Left cardiac atrium (tissue), 4 donors: ENCODE measurements around the gene FSTL4. TPM values are rescaled to one million over a fixed set of nuclear protein-coding genes. Genes with fewer than 3 reads are reported as not detected.

Experiments used
- ATAC-seq, 2 donors: fragments of 200-7000 bp; cut with Tn5 transposase; one replicate each; pipeline ENCODE4 v1.9.1; 2020; ENCODE audit warnings: mild to moderate bottlenecking in 2 of 2, moderate library complexity in 2 of 2
- DNase-seq: peaks from one replicate; pipeline ENCODE4 v3.0.0-alpha.2; 2020
- intact Hi-C, 2 donors: fragments of 100-400 bp; cut with DNase I; formaldehyde crosslinking; loops; one replicate each; pipeline versions ENCODE4 v1.14.1 to v1.15.1; 2022 to 2023
- total RNA-seq, 2 donors: library from RNA; stranded (reverse); fragmentation: NEBNext Ultra II Directional; extraction: Animal tissue kit (Norgen Biotek cat#: 25700); gene quantifications; one replicate each; pipeline ENCODE4 v1.2.1, GENCODE V29; 2021
- donor health status: DM: no; HTN: yes; CAD: no.
- donor health status: DM: no; HTN: yes; CAD: no; lungs with severe emphysema.
- donor health status: DM: yes; HTN: yes; CAD: no.
- donor health status: Dilated cardiomyopathy.

The FSTL4 gene
- total RNA-seq, 2 donors from 2014 or later: 0.21 TPM; not detected in 1

DNA sequence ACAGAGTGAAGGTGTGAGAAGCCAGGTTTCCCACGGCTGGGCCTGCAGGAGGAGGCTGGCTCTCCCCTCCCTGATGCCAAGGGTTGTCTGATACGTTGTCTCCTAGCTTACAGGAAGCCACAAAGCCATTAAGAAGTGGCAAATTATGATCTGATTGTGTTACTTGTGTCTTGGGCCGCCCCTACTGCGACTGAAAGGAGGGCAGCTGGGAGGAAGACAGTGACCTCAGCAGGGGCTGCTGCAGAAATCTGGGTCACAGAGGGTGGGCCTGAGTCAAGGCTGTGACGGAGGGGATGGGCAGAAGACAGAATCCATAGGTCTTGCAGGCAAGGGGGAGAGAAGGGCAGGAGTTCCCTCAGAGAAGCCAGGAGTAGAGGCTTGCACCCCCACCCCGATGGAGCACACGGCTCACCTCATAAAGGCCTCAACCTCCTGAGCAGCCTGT is 145.0 kb downstream of the FSTL4 start:
- ATAC-seq (no peak), DNase-seq (no peak)
- intact Hi-C loops: no loop called here

DNA sequence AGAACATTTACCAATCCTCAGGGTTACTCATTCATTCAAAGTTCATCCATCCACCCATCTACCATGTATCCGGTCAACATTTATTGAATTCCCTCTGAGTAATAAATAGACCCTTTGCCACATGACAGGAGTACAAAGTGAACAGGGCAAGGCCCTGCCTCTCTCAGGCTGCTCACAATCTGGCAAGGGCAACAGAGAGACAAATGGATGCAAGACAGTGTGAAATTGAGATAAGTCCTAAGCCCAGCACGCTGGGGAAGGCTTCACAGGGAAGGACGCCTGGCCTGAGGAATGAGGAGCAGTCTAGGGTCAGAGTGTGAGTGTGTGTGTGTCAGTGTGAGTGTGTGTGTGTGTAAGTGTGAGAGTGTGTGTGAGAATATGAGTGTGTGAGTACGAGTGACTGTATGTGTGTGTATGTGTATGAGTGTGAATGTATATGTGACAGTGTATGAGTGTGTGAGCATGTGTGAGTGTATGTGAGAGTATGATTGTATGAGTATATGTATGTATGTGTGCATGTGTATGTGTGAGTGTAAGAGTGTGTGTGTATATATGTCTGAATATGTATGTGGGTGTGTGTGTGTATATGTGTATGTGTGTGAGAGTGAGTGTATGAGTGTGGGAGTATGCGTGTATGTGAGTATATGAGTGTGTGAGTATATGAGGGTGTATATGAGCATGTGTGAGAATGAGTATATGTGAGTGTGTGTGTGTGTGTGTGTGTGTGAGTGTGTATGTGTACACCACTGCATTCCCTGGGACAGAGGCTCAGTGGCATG is 145.6 kb downstream of the FSTL4 start:
- DNase-seq: no peak
- ATAC-seq: peak; percentile 26 to 31
- intact Hi-C loops: no loop called here

DNA sequence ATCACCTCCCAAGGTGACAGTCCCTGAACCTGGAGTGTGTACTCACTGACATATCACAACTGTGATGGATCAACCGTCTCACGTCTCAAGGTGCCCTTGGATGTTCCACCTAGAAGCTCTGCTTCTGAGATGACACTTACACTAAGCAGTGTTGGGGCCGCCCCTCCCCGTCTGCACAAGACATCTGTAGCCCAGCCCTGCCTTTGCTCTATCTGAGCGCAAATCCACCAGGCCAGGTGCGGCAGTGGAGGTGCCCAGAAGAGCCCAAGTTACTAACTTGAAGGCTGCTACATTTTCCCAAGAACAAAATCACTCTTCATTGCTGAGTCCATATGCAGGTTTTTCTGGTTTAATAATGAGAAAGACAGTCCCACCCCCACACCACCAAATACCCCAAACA is 148.3 kb downstream of the FSTL4 start:
- DNase-seq (no peak), ATAC-seq (no peak)
- intact Hi-C loops: no loop called here

DNA sequence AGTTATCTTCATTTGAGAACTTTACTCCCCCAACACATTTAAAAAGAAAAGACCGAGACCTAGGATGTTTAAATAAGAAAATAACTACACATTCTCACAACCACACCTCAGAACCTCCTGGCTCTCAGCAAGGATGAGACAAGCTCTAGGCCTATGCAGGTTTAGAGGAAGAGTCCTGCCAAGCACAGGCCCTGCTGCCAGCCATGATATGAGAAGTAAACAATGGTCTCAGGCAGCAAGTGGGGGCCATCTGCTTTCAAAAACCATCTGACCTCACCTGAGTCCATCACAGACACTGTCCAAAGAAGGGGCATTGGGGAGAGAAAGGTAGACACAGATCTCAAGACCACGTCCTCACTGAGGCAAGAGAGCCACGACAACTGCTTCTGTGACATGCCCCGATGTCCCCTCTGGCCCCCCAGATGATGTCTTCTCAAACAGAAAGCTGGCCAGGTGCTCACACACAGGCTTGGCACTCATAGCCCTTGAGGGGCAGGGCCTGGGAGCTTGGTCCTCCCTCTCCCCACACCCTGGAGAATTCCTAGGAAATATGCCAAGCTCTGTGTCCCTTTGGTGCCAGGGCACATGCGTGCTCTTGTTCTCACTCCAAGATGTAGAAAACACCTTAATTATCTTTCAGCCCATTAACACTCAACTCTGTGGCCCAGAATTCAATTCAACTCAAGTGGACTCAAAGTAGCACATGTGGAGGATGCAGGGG is 150.4 kb downstream of the FSTL4 start:
- intact Hi-C loops: no loop called here
- no peak for DNase-seq
- ATAC-seq: peak; percentile 53 to 80

DNA sequence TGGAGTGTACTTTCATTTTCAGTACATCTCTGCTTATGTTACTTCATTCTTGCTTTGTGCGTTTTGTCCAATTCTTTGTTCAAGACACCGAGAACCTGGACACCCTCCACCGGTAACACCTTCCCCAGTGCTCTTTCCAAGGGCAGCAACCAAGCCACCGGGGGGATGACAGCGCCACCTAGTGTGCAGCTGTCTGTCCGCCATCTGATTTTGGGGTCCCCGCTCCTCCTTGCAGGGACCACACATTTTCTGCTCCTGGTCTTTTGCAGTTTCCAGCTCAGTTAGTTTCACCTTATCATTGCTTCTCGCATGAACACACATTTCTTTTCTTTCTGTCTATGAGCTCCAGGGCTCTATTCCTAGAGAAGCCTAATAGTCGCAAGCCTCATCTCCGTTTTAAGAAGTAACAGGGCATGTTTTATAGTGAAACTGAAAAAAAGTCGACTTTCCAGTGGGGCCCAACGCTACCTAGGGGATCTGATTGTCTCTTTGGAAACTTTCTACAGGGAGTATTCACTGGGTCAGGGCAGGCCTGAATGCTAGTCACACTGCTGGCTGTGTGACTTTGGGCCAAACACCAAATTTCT is 152.1 kb downstream of the FSTL4 start:
- ATAC-seq: no peak
- intact Hi-C loops: no loop called here
- DNase-seq: no peak

- ATAC-seq (no peak), DNase-seq (no peak)
- intact Hi-C loops: no loop called here
Measured at GRCh38 chr5:133459474-133460160, 152.7 kb downstream of the FSTL4 start.

- DNase-seq: no peak
- intact Hi-C loops: no loop called here
- ATAC-seq: no peak
Measured at GRCh38 chr5:133458435-133458834, 153.9 kb downstream of the FSTL4 start.

GRCh38 chr5:133457439-133458355 is 154.6 kb downstream of the FSTL4 start:
- intact Hi-C loops: no loop called here
- DNase-seq (no peak), ATAC-seq (no peak)

DNA sequence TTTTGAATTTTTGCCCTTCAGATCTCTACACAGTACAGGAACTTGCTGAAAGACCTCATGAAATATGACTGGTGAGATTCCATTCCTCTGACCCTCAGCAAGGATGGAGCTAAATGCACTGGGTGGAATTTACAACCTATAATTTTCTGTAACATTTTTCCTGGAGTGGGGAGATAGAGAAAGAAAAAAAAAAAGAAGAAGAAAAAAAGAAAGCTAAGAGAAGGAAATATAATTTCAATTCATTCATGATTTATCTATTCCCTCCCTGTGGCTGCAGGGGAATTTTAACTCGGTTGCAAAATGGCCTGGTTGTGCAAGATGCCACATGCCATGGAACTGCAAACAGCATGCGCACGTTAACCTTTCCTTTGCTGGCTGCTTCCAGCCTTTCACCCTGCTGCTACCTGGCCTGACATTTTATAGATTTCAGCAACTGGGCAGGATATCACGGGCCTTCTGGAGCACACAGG is 155.4 kb downstream of the FSTL4 start:
- ATAC-seq (peak in 1 of 2 donors; percentile 54), DNase-seq (no peak)
- intact Hi-C loops: no loop called here

GRCh38 chr5:133455676-133456075 is 156.7 kb downstream of the FSTL4 start:
- intact Hi-C loops: no loop called here
- DNase-seq: no peak
- ATAC-seq: peak in 1 of 2 donors; percentile 63

- intact Hi-C loops: no loop called here
- DNase-seq (no peak), ATAC-seq (no peak)
Measured at GRCh38 chr5:133454442-133454841, 157.9 kb downstream of the FSTL4 start.

DNA sequence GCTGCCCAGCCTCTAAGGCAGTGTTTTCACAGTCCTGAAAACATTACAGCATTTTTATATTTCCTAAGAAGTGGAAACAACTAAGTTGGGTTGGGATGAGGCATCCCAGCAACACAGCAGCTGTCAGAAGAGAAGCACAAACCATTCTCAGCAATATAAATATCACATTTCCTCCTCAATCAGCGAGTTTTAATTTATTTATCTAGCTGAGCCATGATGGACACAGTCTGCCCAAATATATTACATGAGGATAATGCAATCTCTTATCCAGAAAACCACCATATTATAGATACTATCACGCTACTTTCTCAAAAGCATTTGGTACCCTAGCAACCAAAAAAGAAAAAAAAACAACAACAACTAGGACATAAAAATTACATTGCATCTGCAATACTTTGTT is 158.5 kb downstream of the FSTL4 start:
- intact Hi-C loops: no loop called here
- no peak for DNase-seq
- ATAC-seq: no peak

- ATAC-seq (no peak), DNase-seq (no peak)
- intact Hi-C loops: no loop called here
Measured at GRCh38 chr5:133453084-133453780, 159.1 kb downstream of the FSTL4 start.

GRCh38 chr5:133451926-133452325 is 160.4 kb downstream of the FSTL4 start:
- ATAC-seq (no peak), DNase-seq (no peak)
- intact Hi-C loops: no loop called here

- intact Hi-C loops: no loop called here
- ATAC-seq (no peak), DNase-seq (no peak)
Measured at GRCh38 chr5:133450286-133450685, 162.1 kb downstream of the FSTL4 start.

DNA sequence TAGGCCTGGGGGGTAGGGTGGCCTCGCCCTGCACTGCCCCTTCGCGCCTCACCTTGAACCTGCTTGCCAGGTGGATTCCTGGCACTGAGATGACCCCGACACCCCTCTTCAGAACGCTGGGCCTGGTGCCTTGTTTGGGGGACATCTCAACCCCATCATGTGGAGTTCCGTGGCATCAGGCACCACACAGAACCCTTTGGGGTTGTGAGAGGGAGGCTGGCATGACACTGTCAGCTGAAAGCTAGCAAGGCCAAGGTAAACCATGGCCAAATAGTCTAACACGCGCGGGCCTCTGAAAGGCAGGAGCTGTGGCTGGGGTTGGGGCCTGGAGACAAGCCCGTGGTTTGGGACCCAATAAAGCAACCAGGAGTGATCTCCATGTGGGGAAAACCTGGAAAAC is 163.2 kb downstream of the FSTL4 start:
- DNase-seq: no peak
- no peak for ATAC-seq
- intact Hi-C loops: no loop called here

- ATAC-seq (no peak), DNase-seq (no peak)
- intact Hi-C loops: no loop called here
Measured at GRCh38 chr5:133446440-133446839, 165.9 kb downstream of the FSTL4 start.

DNA sequence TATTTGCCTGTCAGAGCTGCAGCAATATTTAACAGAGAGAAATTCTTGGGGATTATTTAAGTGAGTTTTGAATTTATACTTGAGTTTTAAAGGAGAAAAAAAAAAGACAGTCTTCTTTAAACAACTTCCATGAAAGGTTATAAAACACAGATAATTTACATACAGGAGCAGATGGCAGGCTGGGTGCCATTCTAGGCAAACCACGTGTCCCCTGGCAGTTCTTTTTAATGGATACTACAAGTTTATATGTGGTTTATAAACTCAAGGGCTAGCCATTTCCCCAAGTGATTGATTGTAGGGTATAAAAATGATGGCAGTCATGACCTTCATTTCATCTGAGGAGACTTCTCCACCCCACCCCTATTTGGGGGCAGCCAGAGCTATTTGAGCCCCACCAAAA is 166.6 kb downstream of the FSTL4 start:
- intact Hi-C loops: no loop called here
- ATAC-seq (no peak), DNase-seq (no peak)
